Thoracic aorta (tissue), 2 donors: ENCODE results near the gene AKAP17A. TPM values are rescaled to one million over a fixed set of nuclear protein-coding genes. Genes with fewer than 3 reads are reported as not detected.
"Not testable (repeated sequence)": the region's sequence is repeated elsewhere in the genome, so short reads cannot be mapped to it uniquely, and the experiment has no call there.

ENCODE experiments used
- ATAC-seq: fragments of 150-250 bp; one replicate; pipeline ENCODE4 v1.8.0; 2017; ENCODE audit warnings: low read depth; ENCODE audit not compliant: insufficient number of reproducible peaks, low FRiP score
- DNase-seq: peaks from one replicate; pipeline ENCODE4 v3.0.0-alpha.2; 2020; ENCODE audit warnings: low spot score
- H3K27ac ChIP-seq, 2 donors: fragments of 200-600 bp; sonication (generic); 1 replicate in 1 of 2; 2 replicates in 1 of 2; pipeline ENCODE4 v1.5.1; 2016; ENCODE audit warnings: mild to moderate bottlenecking in 2 of 2, moderate library complexity in 2 of 2
- H3K27me3 ChIP-seq: fragments of 200-600 bp; sonication (generic); replicated peaks from 2 replicates; pipeline ENCODE4 v1.6.0; 2016; ENCODE audit warnings: mild to moderate bottlenecking; ENCODE audit not compliant: insufficient read depth
- H3K36me3 ChIP-seq: fragments of 200-600 bp; sonication (generic); one replicate; pipeline ENCODE4 v1.5.1; 2016
- H3K4me1 ChIP-seq, 2 donors: fragments of 200-600 bp; sonication (generic); 1 replicate in 1 of 2; 2 replicates in 1 of 2; pipeline versions ENCODE4 v1.5.1 to v1.6.0; 2016; ENCODE audit warnings: low read depth in 2 of 2, mild to moderate bottlenecking in 1 of 2; ENCODE audit not compliant: control insufficient read depth in 1 of 2
- H3K4me3 ChIP-seq: fragments of 200-600 bp; sonication (generic); 2 replicates; pipeline ENCODE4 v1.5.1; 2016; ENCODE audit warnings: mild to moderate bottlenecking
- H3K9me3 ChIP-seq: fragments of 200-600 bp; sonication (generic); 2 replicates; pipeline ENCODE4 v1.5.1; 2016
- CTCF ChIP-seq: fragments of 200-600 bp; sonication (generic); IDR thresholded peaks from one replicate; pipeline ENCODE4 v1.5.1; 2019; ENCODE audit warnings: antibody characterized with exemption
- total RNA-seq, 2 donors: library from RNA; depleted of rRNA; stranded (reverse); fragments of >200 nt; gene quantifications; one replicate each; pipeline versions ENCODE4 v1.1.0 to v1.2.3, GENCODE V29; 2016

AKAP17A gene
- total RNA-seq, 2 donors from 2014 or later, result 53.3 to 71.5 TPM

- TF ChIP-seq CTCF, result no peak
- DNase-seq, result no peak
Measured at GRCh38 chrX:1561164-1561563, 30.2 kb upstream of the AKAP17A start.

DNA sequence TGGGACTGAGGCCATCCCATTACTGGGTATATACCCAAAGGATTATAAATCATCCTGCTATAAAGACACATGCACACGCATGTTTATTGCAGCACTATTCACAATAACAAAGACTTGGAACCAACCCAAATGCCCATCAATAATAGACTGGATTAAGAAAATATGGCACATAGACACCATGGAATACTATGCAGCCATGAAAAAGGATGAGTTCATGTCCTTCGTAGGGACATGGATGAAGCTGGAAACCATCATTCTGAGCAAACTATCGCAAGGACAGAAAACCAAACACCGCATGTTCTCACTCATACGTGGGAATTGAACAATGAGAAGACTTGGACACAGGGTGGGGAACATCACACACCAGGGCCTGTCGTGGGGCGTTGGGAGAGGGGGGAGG lies 27.3 kb upstream of the AKAP17A start:
- ATAC-seq, H3K4me3 ChIP-seq, H3K27me3 ChIP-seq, H3K36me3 ChIP-seq, H3K9me3 ChIP-seq, DNase-seq, H3K27ac ChIP-seq, H3K4me1 ChIP-seq: not testable (repeated sequence)

More at GRCh38 chrX:1561164-1561563, 30.2 kb upstream of the AKAP17A start:
- no peaks in the 10 kb centered on the region for H3K27me3 ChIP-seq
- H3K9me3 ChIP-seq, result no peaks in the 10 kb centered on the region
- no peaks in the 10 kb centered on the region for H3K4me1 ChIP-seq
- ATAC-seq, result no peak
- no peaks in the 10 kb centered on the region for H3K36me3 ChIP-seq
- H3K4me3 ChIP-seq, result no peak overlapping the region
- no peak overlapping the region for H3K27ac ChIP-seq

- Histone ChIP-seq H3K27ac (no peak overlapping the region), H3K4me1 (no peaks in the 10 kb centered on the region), H3K27me3 (no peaks in the 10 kb centered on the region), H3K9me3 (no peaks in the 10 kb centered on the region), H3K4me3 (no peak overlapping the region), H3K36me3 (no peaks in the 10 kb centered on the region)
- TF ChIP-seq CTCF, result no peak
- DNase-seq, result no peak
- no peak for ATAC-seq
Measured at GRCh38 chrX:1564750-1565683, 26.4 kb upstream of the AKAP17A start.

GRCh38 chrX:1574181-1574580 lies 17.2 kb upstream of the AKAP17A start:
- not testable (repeated sequence) for H3K27ac ChIP-seq, DNase-seq, H3K27me3 ChIP-seq, H3K36me3 ChIP-seq, ATAC-seq, H3K9me3 ChIP-seq, H3K4me1 ChIP-seq, H3K4me3 ChIP-seq

DNA sequence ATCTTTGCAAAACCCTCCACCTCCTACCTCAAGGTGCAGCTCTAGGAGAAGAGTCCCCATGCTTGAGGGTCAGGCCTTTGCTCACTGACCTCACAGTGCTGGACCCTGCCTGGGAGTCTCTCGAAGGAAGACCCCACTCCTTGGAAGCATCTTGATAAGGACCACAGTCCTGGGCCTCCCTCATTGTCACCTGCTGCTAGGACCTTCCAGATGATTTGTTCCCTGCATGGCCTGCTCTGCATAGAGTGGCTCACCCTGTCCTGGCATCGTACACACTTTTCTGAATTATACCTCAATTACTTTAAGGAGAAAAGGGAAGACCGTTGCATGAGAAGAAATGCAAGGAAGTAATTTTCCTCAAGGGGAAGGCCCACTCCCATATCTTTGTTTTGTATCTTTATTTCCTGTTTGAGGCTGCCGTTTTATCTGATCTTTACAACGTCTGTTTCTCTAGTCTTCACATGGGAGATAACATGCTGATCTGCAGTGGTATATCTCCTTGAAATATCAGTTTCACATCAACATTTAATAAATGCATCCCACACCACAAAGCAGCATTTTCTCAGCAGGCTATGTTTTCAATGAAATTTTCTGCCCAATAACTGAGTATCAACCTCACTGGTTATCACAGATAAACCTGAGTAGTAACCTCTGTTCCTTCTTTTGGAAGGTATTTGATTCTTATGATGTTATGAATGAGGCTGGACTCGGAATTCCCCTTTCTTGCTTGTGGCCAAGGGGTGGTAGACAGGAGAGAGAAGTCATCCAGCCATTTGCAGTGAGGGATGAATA lies 15.0 kb upstream of the AKAP17A start:
- Histone ChIP-seq H3K4me1 (no peaks in the 10 kb centered on the region), H3K27ac (no peak overlapping the region), H3K36me3 (no peaks in the 10 kb centered on the region), H3K4me3 (no peak overlapping the region), H3K27me3 (no peaks in the 10 kb centered on the region), H3K9me3 (no peaks in the 10 kb centered on the region)
- ATAC-seq (no peak), DNase-seq (no peak)
- TF ChIP-seq CTCF, result no peak

- Histone ChIP-seq H3K36me3 (no peaks in the 10 kb centered on the region), H3K4me3 (no peak overlapping the region), H3K4me1 (no peaks in the 10 kb centered on the region), H3K27ac (no peak overlapping the region), H3K27me3 (no peaks in the 10 kb centered on the region), H3K9me3 (no peaks in the 10 kb centered on the region)
- no peak for TF ChIP-seq CTCF
- ATAC-seq, result no peak
- no peak for DNase-seq
Measured at GRCh38 chrX:1577845-1578244, 13.6 kb upstream of the AKAP17A start.
